ENCODE data around the gene ELL. TPM values are rescaled to one million over a fixed set of nuclear protein-coding genes. Genes with fewer than 3 reads are reported as not detected.

ELL gene
- polyA plus RNA-seq, 4 donors: 8.6 to 12.2 (median 10.4) TPM

GRCh38 chr19:18442941-18443340 lies 78.9 kb downstream of the ELL start:
- Histone ChIP-seq H3K9me3 (ENCODE audit: control insufficient read depth in 2 of 2, insufficient read depth in 1 of 2, low read depth in 1 of 2, low read length in 1 of 2) (no peaks in the 10 kb centered on the region), H3K4me3 (ENCODE audit: low read depth in 1 of 3, low read length in 3 of 3) (no peak overlapping the region), H3K27ac (ENCODE audit: low read depth in 1 of 3, low read length in 2 of 3) (no peak overlapping the region), H3K4me1 (ENCODE audit: control insufficient read depth in 3 of 3, insufficient read depth in 2 of 3, low read depth in 1 of 3, low read length in 2 of 3) (peaks cover 0 to 55% (median 0%) of the 10 kb centered on the region in 3 donors), H3K36me3 (ENCODE audit: control insufficient read depth in 3 of 3, insufficient read depth in 2 of 3, low read depth in 1 of 3, low read length in 3 of 3) (peaks cover 6 to 53% (median 10%) of the 10 kb centered on the region in 3 donors), H3K27me3 (ENCODE audit: control insufficient read depth in 3 of 3, insufficient read depth in 3 of 3, low read length in 3 of 3) (no peaks in the 10 kb centered on the region)
- FAIRE-seq: no peak
- 88 to 96% (median 95%) methylated on average over 12 of the region's 12 CpGs for WGBS, 3 donors
- no peak for DNase-seq

GRCh38 chr19:18441804-18442788 lies 79.8 kb downstream of the ELL start:
- WGBS, 3 donors: 49 to 71% (median 67%) methylated on average over 5 of the region's 5 CpGs
- Histone ChIP-seq H3K9me3 (ENCODE audit: control insufficient read depth in 2 of 2, insufficient read depth in 1 of 2, low read depth in 1 of 2, low read length in 1 of 2) (no peaks in the 10 kb centered on the region), H3K4me1 (ENCODE audit: control insufficient read depth in 3 of 3, insufficient read depth in 2 of 3, low read depth in 1 of 3, low read length in 2 of 3) (peaks cover 0 to 55% (median 0%) of the 10 kb centered on the region in 3 donors), H3K27me3 (ENCODE audit: control insufficient read depth in 3 of 3, insufficient read depth in 3 of 3, low read length in 3 of 3) (no peaks in the 10 kb centered on the region), H3K4me3 (ENCODE audit: low read depth in 1 of 3, low read length in 3 of 3) (no peak overlapping the region), H3K27ac (ENCODE audit: low read depth in 1 of 3, low read length in 2 of 3) (peak overlapping the region in 2 of 3 donors; percentile 9 to 27), H3K36me3 (ENCODE audit: control insufficient read depth in 3 of 3, insufficient read depth in 2 of 3, low read depth in 1 of 3, low read length in 3 of 3) (peaks cover 6 to 44% (median 10%) of the 10 kb centered on the region in 3 donors)
- FAIRE-seq: no peak
- DNase-seq: no peak

GRCh38 chr19:18440936-18441803 lies 80.7 kb downstream of the ELL start:
- Histone ChIP-seq H3K36me3 (ENCODE audit: control insufficient read depth in 3 of 3, insufficient read depth in 2 of 3, low read depth in 1 of 3, low read length in 3 of 3) (peaks cover 6 to 41% (median 7%) of the 10 kb centered on the region in 3 donors), H3K27me3 (ENCODE audit: control insufficient read depth in 3 of 3, insufficient read depth in 3 of 3, low read length in 3 of 3) (no peaks in the 10 kb centered on the region), H3K9me3 (ENCODE audit: control insufficient read depth in 2 of 2, insufficient read depth in 1 of 2, low read depth in 1 of 2, low read length in 1 of 2) (no peaks in the 10 kb centered on the region), H3K4me1 (ENCODE audit: control insufficient read depth in 3 of 3, insufficient read depth in 2 of 3, low read depth in 1 of 3, low read length in 2 of 3) (peaks cover 0 to 61% (median 0%) of the 10 kb centered on the region in 3 donors), H3K4me3 (ENCODE audit: low read depth in 1 of 3, low read length in 3 of 3) (no peak overlapping the region), H3K27ac (ENCODE audit: low read depth in 1 of 3, low read length in 2 of 3) (peak overlapping the region in 1 of 3 donors; percentile 29)
- DNase-seq: peak in 1 of 2 donors; percentile 63
- 44 to 67% (median 61%) methylated on average over 21 to 23 of the region's 23 CpGs for WGBS, 3 donors
- FAIRE-seq: no peak

DNA sequence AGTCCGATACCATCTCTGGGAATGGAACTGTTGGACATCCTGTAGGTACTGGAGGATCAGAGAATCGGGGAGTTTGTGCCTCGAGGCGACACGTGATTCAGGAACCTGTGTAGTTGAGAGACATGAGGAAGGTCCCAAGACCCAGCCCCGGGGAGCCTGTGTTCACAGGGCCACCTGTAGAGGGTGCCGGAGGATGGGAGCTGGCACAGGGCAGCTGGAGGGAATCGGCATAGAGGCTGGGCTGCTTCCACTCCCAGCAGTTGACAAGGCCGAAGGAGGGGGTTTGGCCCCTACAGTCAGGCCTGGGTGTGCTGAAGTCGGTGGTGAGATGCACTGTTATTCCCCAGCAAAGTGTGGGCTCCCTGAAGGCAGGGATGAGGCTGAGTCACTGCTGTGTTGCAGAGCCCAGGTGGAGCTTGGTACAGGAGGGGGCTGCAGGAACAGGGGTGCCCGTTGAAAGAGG lies 81.4 kb downstream of the ELL start:
- Histone ChIP-seq H3K9me3 (ENCODE audit: control insufficient read depth in 2 of 2, insufficient read depth in 1 of 2, low read depth in 1 of 2, low read length in 1 of 2) (no peaks in the 10 kb centered on the region), H3K27me3 (ENCODE audit: control insufficient read depth in 3 of 3, insufficient read depth in 3 of 3, low read length in 3 of 3) (no peaks in the 10 kb centered on the region), H3K36me3 (ENCODE audit: control insufficient read depth in 3 of 3, insufficient read depth in 2 of 3, low read depth in 1 of 3, low read length in 3 of 3) (peaks cover 5 to 41% (median 6%) of the 10 kb centered on the region in 3 donors), H3K4me1 (ENCODE audit: control insufficient read depth in 3 of 3, insufficient read depth in 2 of 3, low read depth in 1 of 3, low read length in 2 of 3) (peaks cover 0 to 55% (median 0%) of the 10 kb centered on the region in 3 donors), H3K4me3 (ENCODE audit: low read depth in 1 of 3, low read length in 3 of 3) (no peak overlapping the region), H3K27ac (ENCODE audit: low read depth in 1 of 3, low read length in 2 of 3) (peak overlapping the region in 1 of 3 donors; percentile 29)
- 23 to 44% (median 42%) methylated on average over 11 of the region's 11 CpGs for WGBS, 3 donors
- DNase-seq (peak in 1 of 2 donors; percentile 69), FAIRE-seq (no peak)

GRCh38 chr19:18439910-18440237 lies 82.0 kb downstream of the ELL start:
- H3K36me3 ChIP-seq (ENCODE audit: control insufficient read depth in 3 of 3, insufficient read depth in 2 of 3, low read depth in 1 of 3, low read length in 3 of 3): peaks cover 5 to 42% (median 6%) of the 10 kb centered on the region in 3 donors
- DNase-seq (no peak), FAIRE-seq (no peak)
- H3K4me1 ChIP-seq (ENCODE audit: control insufficient read depth in 3 of 3, insufficient read depth in 2 of 3, low read depth in 1 of 3, low read length in 2 of 3): peaks cover 0 to 51% (median 0%) of the 10 kb centered on the region in 3 donors
- no peaks in the 10 kb centered on the region for H3K9me3 ChIP-seq (ENCODE audit: control insufficient read depth in 2 of 2, insufficient read depth in 1 of 2, low read depth in 1 of 2, low read length in 1 of 2)
- WGBS, 3 donors: 77 to 84% (median 81%) methylated on average over 9 of the region's 9 CpGs
- H3K27ac ChIP-seq (ENCODE audit: low read depth in 1 of 3, low read length in 2 of 3): no peak overlapping the region
- H3K4me3 ChIP-seq (ENCODE audit: low read depth in 1 of 3, low read length in 3 of 3): no peak overlapping the region
- no peaks in the 10 kb centered on the region for H3K27me3 ChIP-seq (ENCODE audit: control insufficient read depth in 3 of 3, insufficient read depth in 3 of 3, low read length in 3 of 3)

GRCh38 chr19:18439025-18439909 lies 82.6 kb downstream of the ELL start:
- H3K27me3 ChIP-seq (ENCODE audit: control insufficient read depth in 3 of 3, insufficient read depth in 3 of 3, low read length in 3 of 3): no peaks in the 10 kb centered on the region
- H3K27ac ChIP-seq (ENCODE audit: low read depth in 1 of 3, low read length in 2 of 3): peak overlapping the region in 2 of 3 donors; percentile 17 to 87
- no peaks in the 10 kb centered on the region for H3K9me3 ChIP-seq (ENCODE audit: control insufficient read depth in 2 of 2, insufficient read depth in 1 of 2, low read depth in 1 of 2, low read length in 1 of 2)
- FAIRE-seq: no peak
- 63 to 74% (median 66%) methylated on average over 13 of the region's 13 CpGs for WGBS, 3 donors
- H3K4me1 ChIP-seq (ENCODE audit: control insufficient read depth in 3 of 3, insufficient read depth in 2 of 3, low read depth in 1 of 3, low read length in 2 of 3): peaks cover 0 to 49% (median 0%) of the 10 kb centered on the region in 3 donors
- no peak overlapping the region for H3K4me3 ChIP-seq (ENCODE audit: low read depth in 1 of 3, low read length in 3 of 3)
- DNase-seq: peak in 1 of 2 donors; percentile 31
- peaks cover 1 to 42% (median 2%) of the 10 kb centered on the region in 3 donors for H3K36me3 ChIP-seq (ENCODE audit: control insufficient read depth in 3 of 3, insufficient read depth in 2 of 3, low read depth in 1 of 3, low read length in 3 of 3)

GRCh38 chr19:18438331-18439024 lies 83.4 kb downstream of the ELL start:
- FAIRE-seq (no peak), DNase-seq (peak in 1 of 2 donors; percentile 77)
- peak overlapping the region in 2 of 3 donors; percentile 35 to 58 for H3K4me3 ChIP-seq (ENCODE audit: low read depth in 1 of 3, low read length in 3 of 3)
- no peaks in the 10 kb centered on the region for H3K9me3 ChIP-seq (ENCODE audit: control insufficient read depth in 2 of 2, insufficient read depth in 1 of 2, low read depth in 1 of 2, low read length in 1 of 2)
- H3K27me3 ChIP-seq (ENCODE audit: control insufficient read depth in 3 of 3, insufficient read depth in 3 of 3, low read length in 3 of 3): no peaks in the 10 kb centered on the region
- H3K27ac ChIP-seq (ENCODE audit: low read depth in 1 of 3, low read length in 2 of 3): peak overlapping the region in 2 of 3 donors; percentile 17 to 87
- WGBS, 3 donors: 11 to 23% (median 20%) methylated on average over 23 to 24 of the region's 24 CpGs
- H3K4me1 ChIP-seq (ENCODE audit: control insufficient read depth in 3 of 3, insufficient read depth in 2 of 3, low read depth in 1 of 3, low read length in 2 of 3): peaks cover 0 to 52% (median 0%) of the 10 kb centered on the region in 3 donors
- H3K36me3 ChIP-seq (ENCODE audit: control insufficient read depth in 3 of 3, insufficient read depth in 2 of 3, low read depth in 1 of 3, low read length in 3 of 3): peaks cover 0 to 38% (median 0%) of the 10 kb centered on the region in 3 donors

Data from small intestine (tissue), 7 donors.